Kidney epithelial cell (primary cell): ENCODE data around the gene CCDC8. TPM values are rescaled to one million over a fixed set of nuclear protein-coding genes. Genes with fewer than 3 reads are reported as not detected.

Experiments
- DNase-seq: peaks from one replicate; pipeline ENCODE4 v3.0.0-alpha.2; 2010; ENCODE audit warnings: low read depth
- H3K27me3 ChIP-seq: 2 replicates; pipeline ENCODE4 v1.6.0; 2011; ENCODE audit warnings: low read length; ENCODE audit not compliant: control insufficient read depth, insufficient read depth
- H3K36me3 ChIP-seq: 2 replicates; pipeline ENCODE4 v1.5.1; 2011; ENCODE audit warnings: low read length; ENCODE audit not compliant: control insufficient read depth, insufficient read depth
- H3K4me3 ChIP-seq: 2 replicates; pipeline ENCODE4 v1.5.1; 2011; ENCODE audit warnings: low read depth, mild to moderate bottlenecking, control low read depth, low read length
- total RNA-seq: library from RNA; depleted of rRNA; stranded (reverse); fragments of >200 nt; gene quantifications from 2 replicates; pipeline ENCODE4 v1.2.3, GENCODE V29; 2015
- TF ChIP-seq, protein P1 (sequence below): IDR thresholded peaks from 2 replicates; pipeline ENCODE4 v1.5.1; 2011; ENCODE audit warnings: mild to moderate bottlenecking, moderate library complexity, low read length, control low read depth, inconsistent platforms; ENCODE audit not compliant: insufficient read depth, poor library complexity, severe bottlenecking

The CCDC8 gene
- total RNA-seq, 1 donor from 2014 or later: 21.8 TPM

DNA sequence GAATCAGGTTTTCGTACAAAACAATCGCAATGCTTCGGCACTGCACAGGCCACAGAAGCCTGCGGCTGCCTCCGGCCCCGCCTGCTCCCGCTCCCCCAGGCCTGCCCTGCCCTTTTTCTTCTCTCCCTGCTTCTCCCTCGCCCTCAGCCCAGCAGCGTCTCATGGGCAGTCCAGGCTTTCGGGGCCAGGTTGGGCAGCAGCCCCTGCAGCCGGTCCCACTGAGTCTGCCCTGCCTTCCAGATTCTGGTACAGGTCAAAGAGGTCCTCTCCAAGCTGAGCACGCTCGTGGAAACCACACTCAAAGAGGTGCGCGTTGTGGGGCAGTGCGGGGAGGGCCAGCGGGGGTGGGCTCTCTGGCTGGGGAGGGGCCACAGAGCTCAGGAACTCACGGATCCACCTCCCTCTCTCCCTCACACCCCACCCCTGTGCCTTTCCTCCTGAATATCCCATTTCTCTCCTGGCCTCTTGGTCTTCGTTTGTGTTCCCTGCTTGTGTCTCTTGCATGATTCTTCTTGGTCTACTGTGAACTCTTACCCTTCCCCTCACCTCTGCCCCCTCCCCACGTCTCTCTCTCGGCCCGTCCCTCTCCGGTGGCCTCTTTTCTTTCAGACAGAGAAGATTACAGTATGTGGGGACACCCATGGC, 30.1 kb downstream of the CCDC8 start:
- Histone ChIP-seq H3K36me3 (peaks cover 5% of the 10 kb centered on the region), H3K4me3 (no peak overlapping the region), H3K27me3 (no peaks in the 10 kb centered on the region)
- TF ChIP-seq, protein P1, sequence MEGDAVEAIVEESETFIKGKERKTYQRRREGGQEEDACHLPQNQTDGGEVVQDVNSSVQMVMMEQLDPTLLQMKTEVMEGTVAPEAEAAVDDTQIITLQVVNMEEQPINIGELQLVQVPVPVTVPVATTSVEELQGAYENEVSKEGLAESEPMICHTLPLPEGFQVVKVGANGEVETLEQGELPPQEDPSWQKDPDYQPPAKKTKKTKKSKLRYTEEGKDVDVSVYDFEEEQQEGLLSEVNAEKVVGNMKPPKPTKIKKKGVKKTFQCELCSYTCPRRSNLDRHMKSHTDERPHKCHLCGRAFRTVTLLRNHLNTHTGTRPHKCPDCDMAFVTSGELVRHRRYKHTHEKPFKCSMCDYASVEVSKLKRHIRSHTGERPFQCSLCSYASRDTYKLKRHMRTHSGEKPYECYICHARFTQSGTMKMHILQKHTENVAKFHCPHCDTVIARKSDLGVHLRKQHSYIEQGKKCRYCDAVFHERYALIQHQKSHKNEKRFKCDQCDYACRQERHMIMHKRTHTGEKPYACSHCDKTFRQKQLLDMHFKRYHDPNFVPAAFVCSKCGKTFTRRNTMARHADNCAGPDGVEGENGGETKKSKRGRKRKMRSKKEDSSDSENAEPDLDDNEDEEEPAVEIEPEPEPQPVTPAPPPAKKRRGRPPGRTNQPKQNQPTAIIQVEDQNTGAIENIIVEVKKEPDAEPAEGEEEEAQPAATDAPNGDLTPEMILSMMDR: no peak
- DNase-seq: no peak

GRCh38 chr19:46381756-46382345, 31.5 kb downstream of the CCDC8 start:
- no peak overlapping the region for H3K4me3 ChIP-seq
- H3K36me3 ChIP-seq: peaks cover 3% of the 10 kb centered on the region
- TF ChIP-seq, protein P1: no peak
- no peak for DNase-seq
- no peaks in the 10 kb centered on the region for H3K27me3 ChIP-seq

- Histone ChIP-seq H3K27me3 (no peaks in the 10 kb centered on the region), H3K36me3 (peaks cover 4% of the 10 kb centered on the region), H3K4me3 (no peak overlapping the region)
- no peak for DNase-seq
- TF ChIP-seq, protein P1: no peak
Observed at GRCh38 chr19:46381346-46381745, 32.0 kb downstream of the CCDC8 start.

DNA sequence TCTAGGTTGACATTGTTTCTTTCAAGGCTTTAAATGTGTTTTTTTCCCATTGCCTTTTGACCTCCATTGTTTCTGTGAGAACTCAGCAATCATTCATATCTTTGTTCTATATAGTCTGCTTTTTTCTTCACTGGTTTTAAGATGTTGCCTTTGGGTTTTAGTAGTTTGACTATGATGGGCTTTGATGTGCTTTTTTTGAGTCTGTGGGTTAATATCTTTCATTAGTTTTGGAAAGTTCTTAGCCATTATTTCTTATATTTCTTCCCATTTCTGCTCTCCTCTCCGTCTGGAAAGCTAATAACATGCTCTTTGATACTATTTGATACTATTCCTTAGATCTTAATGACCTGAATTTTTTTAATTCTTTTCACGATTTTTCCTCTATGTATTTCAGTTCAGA, 32.7 kb downstream of the CCDC8 start:
- H3K4me3 ChIP-seq: no peak overlapping the region
- peaks cover 6% of the 10 kb centered on the region for H3K36me3 ChIP-seq
- DNase-seq: no peak
- TF ChIP-seq, protein P1: no peak
- H3K27me3 ChIP-seq: no peaks in the 10 kb centered on the region

- H3K36me3 ChIP-seq: peaks cover 3% of the 10 kb centered on the region
Observed at GRCh38 chr19:46378268-46378667, 35.1 kb downstream of the CCDC8 start.

More at GRCh38 chr19:46378268-46378667, 35.1 kb downstream of the CCDC8 start:
- no peak for DNase-seq
- Histone ChIP-seq H3K27me3 (no peaks in the 10 kb centered on the region), H3K4me3 (no peak overlapping the region)
- TF ChIP-seq, protein P1: no peak
